Limb (tissue), 2 donors: Measurements from ENCODE around the gene PACRG.

Experiments
- DNase-seq, 2 donors: peaks; one replicate each; pipeline ENCODE4 v3.0.0-alpha.2; 2016; ENCODE audit errors: extremely low spot score in 2 of 2

The PACRG gene

DNA sequence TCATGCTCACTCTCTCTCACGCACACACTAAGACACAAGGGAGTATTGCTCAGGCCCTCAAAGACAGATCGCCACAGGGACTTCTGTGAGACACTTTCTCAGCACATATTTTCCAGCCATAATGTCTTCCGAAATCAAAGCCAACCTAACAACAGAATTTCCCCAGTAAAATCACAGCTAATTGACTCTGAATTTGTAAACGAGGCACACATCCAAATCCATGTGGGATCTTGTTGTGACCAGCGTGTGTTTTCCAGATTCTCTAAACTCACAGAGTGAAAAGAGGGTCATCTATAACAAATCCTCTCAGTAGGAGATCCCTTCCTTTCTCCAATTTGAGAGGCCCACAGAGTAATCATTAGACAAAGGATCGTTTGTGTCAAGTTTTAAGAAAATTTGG, 280.4 kb downstream of the PACRG start:
- no peak for DNase-seq

DNA sequence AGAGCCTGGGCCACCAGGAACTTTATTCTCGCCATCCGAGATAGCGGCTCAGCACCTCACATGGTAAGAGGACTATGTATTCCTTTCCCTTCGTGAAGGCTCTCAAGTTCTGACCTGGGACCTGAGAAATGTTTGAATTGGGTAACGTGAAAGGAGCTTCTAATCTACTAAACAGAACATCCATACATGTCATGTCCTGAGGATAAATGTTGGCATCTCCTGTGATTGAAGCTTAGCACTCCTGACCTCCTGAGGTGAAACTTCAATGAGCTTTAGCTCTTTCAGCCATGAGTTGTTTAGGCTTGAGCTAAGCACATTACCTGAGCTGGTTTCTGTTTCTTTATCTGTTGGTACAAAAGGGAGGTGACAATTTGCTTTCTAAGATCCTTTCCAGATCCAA, 280.9 kb downstream of the PACRG start:
- no peak for DNase-seq

GRCh38 chr6:163010145-163010544, 282.4 kb downstream of the PACRG start:
- no peak for DNase-seq

DNA sequence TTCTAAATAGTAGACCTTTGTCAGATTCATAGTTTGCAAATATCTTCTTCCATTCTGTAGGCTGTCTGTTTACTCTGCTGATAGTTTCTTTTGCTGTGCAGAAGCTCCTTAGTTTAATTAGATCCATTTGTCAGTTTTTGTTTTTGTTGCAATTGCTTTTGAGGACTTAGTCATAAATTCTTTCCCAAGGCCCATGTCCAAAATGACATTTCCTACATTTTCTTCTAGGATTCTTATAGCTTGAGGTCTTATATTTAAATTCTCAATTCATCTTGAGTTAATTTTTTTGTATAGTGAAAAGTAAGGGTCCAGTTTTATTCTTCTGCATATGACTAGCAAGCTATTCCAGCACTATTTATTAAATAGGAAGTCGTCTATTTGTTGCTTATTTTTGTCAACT, 287.0 kb downstream of the PACRG start:
- no peak for DNase-seq

GRCh38 chr6:163017801-163018200, 290.0 kb downstream of the PACRG start:
- DNase-seq: no peak

DNA sequence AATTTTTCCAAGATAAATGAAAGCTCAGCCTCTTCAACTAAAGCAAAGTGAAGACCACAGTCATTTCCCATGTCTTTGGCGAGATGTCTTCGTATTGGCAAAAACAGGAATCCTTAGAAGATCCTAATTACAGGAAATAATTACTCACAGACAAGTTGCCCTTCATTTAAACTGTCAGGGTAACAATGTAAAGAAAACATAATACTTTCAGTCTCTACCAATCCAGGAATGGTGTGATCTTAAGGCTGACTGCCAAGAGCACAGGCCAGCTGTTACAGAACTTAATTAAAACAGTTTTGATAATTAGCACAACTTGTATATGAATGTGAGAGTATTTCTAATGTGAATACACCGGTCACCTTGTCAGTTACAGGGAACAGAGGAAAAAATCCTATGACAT, 292.2 kb downstream of the PACRG start:
- peak in 1 of 2 donors; percentile 3 for DNase-seq

DNA sequence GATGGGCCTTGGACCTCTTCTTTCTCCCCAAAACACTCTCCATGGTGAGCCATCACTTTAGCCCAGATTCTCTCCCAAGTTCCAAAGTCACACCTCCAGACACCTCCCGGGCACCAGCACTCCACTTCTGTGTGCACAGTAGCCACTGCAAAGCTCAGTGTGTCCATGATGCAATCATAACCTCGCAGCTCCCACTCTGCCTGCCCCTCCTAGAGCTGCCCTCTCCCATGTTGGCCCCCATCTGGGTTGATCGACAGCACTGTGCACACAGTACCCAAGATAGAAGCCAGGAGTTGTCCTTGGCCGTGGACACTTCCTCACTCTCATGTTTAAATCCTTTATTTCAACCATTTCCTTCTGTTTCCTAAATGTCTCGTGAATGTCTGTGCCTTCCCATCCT, 293.3 kb downstream of the PACRG start:
- DNase-seq: no peak

DNA sequence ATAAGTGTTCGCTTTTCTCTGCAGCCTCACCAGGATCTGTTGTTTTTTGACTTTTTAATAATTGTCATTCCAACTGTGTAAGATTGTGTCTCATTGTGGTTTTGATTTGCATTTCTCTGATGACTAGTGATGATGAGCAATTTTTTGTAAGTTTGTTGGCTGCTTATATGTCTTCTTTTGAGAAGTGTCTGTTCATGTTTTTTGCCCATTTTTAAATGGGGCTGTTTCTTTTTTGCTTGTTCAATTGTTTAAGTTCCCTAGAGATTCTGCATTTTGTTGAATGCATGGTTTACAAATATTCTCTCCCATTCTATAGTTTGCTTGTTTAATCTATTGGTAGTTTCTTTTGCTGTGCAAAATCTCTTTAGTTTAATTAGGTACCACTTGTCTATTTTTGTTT, 295.9 kb downstream of the PACRG start:
- DNase-seq: no peak

GRCh38 chr6:163026893-163027292, 299.1 kb downstream of the PACRG start:
- no peak for DNase-seq

DNA sequence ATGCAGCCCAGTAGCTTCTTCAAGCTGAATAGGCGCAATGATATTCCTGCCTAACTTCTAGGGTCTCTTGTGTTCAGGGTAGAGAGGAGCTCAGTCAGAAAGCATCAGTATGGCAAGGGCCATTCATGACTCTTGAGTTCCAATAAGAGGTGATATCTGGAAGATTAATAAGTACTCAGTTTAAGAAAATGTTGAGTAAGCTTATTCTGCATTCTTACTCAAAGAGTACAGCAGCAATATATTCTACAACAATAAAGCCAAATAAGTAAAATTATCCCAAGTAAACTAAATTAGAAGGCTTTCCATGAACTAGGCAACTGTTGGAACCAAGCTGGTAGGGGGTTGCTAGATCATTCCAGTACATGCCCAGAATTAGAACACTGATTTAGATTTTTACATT, 303.2 kb downstream of the PACRG start:
- DNase-seq: no peak

DNA sequence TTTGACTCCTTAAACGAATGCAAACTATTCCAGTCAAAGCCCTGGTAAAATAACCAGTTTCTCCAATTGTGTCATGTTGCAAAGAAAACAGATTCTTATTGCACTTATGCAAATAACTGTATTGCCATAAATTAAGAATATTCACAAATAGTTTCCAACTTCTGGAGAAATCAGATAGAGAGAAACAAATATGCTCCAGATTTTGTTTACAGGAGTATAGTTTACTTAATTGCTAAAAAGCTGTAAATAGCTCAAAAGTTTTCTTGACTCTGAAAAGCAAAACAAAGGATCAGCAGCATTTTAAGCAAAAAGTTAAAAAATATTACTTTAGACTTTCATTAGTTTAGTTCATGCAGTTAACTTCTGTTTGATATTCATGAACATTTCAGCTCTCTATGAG, 304.2 kb downstream of the PACRG start:
- DNase-seq: no peak

- DNase-seq: no peak
Observed at GRCh38 chr6:163036160-163036645, 308.4 kb downstream of the PACRG start.

GRCh38 chr6:163038317-163038716, 310.5 kb downstream of the PACRG start:
- no peak for DNase-seq

- DNase-seq: no peak
Observed at GRCh38 chr6:163048345-163048744, 320.6 kb downstream of the PACRG start.

GRCh38 chr6:163053667-163054344, 326.0 kb downstream of the PACRG start:
- no peak for DNase-seq

DNA sequence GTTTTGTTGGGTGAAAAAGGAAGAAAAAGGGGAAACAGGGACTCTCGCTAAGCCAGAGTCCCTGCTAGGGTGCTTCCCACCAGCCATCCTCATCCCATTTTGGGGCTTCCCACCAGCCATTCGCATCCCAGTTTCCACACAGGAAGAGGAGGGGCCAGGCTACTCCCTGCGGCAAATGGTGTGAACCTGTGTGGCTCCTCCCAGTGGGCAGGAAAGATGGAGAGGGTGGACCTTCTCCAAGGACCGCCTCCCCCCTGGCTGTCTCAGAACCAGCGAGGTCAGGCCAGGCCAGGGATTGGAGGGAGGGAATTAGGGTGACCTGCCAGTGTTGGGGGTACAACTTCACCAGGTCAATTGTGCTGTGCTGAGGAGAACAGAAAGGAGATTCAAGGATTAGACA, 326.9 kb downstream of the PACRG start:
- DNase-seq: no peak

DNA sequence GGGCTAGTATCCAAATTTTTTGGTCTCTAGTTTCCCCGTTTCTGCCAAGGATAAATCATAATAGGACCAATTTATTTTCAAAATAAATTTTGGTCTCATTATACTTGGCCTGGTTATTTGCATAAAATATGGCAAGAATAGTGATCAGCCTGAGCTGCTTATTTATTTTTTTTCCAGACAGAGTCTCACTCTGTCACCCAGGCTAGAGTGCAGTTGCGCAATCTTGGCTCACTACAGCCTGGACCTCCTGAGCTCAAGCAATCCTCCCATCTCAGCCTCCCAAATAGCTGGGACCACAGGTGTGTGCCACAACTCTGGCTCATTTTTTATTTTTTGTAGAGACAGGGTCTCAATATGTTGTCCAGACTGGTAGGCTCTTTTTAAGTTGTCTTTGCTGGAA, 329.5 kb downstream of the PACRG start:
- DNase-seq: no peak

- no peak for DNase-seq
Observed at GRCh38 chr6:163062790-163063189, 335.0 kb downstream of the PACRG start.

DNA sequence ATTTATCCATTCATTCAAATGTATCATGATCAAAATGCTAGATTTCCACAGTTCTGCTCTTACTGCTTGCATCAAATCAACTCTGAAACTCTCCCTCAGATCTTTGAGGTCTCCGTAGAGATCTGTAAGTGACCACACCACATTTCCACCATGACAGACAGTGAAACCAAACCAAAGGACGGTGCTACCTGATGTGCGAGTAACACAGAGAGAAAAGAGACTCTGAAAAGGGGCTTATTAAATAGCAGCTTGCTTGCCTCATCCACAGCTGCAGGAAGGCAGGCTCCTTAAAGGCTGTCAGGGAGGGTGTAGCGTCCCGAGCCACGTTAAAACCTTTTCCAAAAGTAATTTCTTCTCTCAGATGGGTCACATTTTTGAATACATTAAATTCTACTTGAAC, 335.8 kb downstream of the PACRG start:
- DNase-seq: no peak

- no peak for DNase-seq
Observed at GRCh38 chr6:163064397-163064796, 336.6 kb downstream of the PACRG start.

DNA sequence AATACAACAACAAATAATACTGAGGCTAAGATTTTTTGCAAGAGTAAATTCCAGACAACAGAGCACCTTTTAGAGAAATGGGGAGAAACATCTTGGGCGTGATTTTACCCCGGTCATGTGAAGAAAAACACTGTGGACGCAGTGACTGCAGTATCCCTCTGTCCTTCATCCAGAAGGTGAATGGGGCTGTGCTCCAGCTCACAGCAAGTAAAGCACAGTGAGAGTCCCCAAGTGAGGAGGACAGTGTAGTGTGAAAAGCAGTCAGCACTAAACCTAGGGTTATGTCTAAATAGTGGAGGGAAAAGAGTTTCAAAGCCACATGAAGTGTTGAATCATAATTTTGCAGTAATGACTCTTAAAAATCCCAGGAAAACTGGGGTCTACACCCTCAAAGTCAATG, 338.4 kb downstream of the PACRG start:
- no peak for DNase-seq

DNA sequence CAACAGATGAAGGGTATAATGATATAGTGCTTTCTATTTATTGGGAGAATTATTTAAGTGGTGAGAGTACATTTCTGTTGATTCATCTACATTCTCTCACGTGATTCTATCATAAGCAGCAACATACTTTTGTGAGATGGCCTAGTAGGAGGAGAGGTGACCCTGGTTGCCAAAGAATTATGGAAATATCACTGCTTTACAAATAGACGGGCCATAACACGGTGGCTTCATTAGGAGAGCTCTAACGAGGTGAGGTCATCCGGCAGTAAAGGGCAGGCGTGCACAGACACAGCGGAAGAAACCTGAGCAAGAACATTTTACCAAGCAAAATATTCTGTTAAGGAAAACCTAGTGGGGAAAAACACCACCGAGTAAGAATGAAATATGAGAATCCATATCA, 349.4 kb downstream of the PACRG start:
- DNase-seq: no peak

DNA sequence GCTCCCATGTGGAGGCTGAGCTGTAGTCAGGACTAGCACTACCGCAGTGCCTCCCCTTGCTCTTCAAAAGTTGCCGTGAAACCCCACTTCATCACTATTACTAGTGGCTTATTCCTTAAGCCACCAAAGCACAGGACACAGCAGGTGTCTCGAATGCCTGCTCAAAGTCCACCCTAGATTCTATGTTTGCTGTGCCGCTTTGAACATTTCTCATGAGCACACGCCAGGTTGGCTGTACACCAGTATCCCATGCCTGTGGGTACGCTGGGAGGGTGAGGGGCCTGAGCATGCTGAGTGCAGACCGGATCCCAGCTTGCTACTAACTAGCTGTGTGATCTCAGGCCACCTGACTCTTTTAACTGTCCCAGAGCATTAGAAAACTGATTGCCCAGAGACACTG, 350.9 kb downstream of the PACRG start:
- DNase-seq: no peak

DNA sequence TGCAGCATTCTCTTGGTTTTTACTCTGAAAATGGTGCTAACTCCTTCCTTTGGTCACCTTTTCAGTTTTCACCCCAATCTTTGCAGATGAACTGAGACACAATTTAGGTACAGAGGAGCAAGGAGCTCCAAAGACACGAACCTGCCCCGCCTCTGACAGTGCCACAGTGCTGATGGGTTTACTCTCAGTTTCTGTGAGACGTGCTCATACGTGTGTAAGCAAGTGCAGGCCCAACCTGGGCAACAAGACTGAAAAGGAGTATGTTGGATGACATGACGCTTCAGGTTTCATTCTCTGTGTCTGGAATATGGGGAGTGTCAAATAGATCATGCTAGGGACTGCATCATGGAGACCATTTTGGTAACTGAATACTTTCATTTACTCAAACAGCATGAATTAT, 352.5 kb downstream of the PACRG start:
- DNase-seq: no peak
